Effector memory CD8-positive, alpha-beta T cell (primary cell): ENCODE measurements around the gene PRKN.

Source experiments
- ATAC-seq: fragments of 150-1000 bp; cut with Tn5 transposase; replicated peaks from 2 replicates; pipeline ENCODE4 v1.10.0; 2021; ENCODE audit warnings: mild to moderate bottlenecking, moderate library complexity
- DNase-seq, 3 experiments: peaks; one replicate each; pipeline ENCODE4 v3.0.0; 2021
- H3K27ac Mint-ChIP-seq, 2 donors: one replicate each; pipeline ENCODE4 v1.8.0; 2022; ENCODE audit warnings: mild to moderate bottlenecking in 2 of 2, mixed read lengths in 2 of 2, moderate library complexity in 2 of 2
- H3K27me3 Mint-ChIP-seq, 2 donors: one replicate each; pipeline ENCODE4 v1.8.0; 2022; ENCODE audit warnings: mixed read lengths in 2 of 2
- H3K36me3 Mint-ChIP-seq: one replicate; pipeline ENCODE4 v1.8.0; 2022; ENCODE audit warnings: mild to moderate bottlenecking, moderate library complexity, mixed read lengths; ENCODE audit not compliant: insufficient read depth
- H3K4me1 Mint-ChIP-seq, 2 donors: one replicate each; pipeline ENCODE4 v1.8.0; 2022; ENCODE audit warnings: low read depth in 2 of 2, mixed read lengths in 2 of 2
- H3K4me3 Mint-ChIP-seq, 2 donors: one replicate each; pipeline ENCODE4 v1.8.0; 2022; ENCODE audit warnings: mild to moderate bottlenecking in 2 of 2, mixed read lengths in 2 of 2, moderate library complexity in 2 of 2
- H3K9me3 Mint-ChIP-seq, 2 donors: one replicate each; pipeline ENCODE4 v1.8.0; 2022; ENCODE audit warnings: mixed read lengths in 2 of 2

Gene PRKN

DNA sequence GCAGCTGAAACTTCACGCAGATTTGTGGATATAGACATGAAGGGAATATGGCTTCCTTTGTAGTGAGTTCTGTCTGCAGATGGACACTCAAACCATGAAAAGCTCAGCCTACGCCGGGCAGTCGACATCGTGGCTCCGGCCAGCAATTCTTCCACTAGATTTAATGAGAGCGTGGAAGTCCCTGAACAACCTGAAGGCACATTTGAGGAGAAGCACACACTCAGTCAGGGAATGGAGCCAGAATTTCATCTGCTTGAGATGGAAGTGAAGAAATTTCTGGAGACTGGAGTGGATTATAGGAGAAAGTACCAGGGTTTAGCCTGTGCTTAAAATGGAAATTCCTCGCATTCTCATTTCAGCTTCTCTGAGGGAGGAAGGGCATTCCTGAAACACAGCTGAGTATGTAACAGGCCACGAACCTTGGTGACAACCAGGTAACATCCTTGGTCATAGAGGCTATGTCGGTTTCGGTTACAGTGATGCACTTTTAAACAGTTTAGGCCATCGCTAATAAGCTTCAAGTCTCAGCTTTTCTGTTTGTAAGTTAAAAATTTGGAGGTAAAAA lies 1373.2 kb downstream of the PRKN start:
- Mint-ChIP-seq H3K27me3 (peaks cover 0 to 4% of the 10 kb centered on the region in 2 donors), H3K9me3 (no peaks in the 10 kb centered on the region), H3K4me3 (no peak overlapping the region), H3K4me1 (peaks cover 0 to 6% of the 10 kb centered on the region in 2 donors), H3K27ac (no peak overlapping the region), H3K36me3 (no peaks in the 10 kb centered on the region)
- no peak for ATAC-seq
- no peak for DNase-seq

DNA sequence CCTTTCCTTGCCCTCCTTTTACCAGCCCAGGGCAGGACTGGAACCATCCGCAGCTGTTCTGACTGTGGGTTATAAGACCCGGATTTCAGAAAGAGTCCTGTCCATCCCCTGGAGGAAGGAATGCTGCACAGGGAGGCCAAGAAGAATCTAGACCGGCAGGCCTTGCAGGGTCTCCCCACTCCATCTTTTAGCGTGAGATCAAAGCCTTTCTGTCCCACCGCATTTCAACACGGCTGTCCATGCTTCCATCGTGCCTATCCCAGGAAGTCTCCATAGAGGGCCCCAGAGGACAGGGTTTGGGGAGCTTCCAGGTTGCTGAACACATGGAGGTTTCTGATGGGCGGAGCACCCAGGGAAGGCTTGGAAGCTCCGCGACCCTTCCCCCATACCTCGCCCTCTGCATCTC lies 1374.4 kb downstream of the PRKN start:
- H3K4me1 Mint-ChIP-seq = peaks cover 0 to 6% of the 10 kb centered on the region in 2 donors

DNA sequence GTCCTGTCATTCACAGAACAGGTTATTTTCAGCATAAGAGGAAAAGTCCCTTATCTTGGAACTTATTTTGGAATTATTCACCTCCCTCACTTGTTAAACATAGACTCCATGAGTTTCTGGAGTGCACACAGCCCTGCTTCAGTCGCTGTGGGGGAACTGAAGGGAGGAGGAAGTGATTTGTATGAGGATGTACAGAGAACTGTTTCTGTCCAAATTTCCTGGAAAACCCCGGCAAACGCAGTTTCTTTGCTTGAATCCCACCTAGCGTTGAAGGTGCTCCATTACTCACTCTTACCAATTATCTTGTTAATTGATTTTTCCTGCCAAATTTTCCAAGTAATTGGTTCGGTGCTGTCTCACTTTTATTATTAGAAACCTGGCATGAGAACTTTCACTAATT lies 1375.7 kb downstream of the PRKN start:
- peaks cover 0 to 3% of the 10 kb centered on the region in 2 donors for H3K4me1 Mint-ChIP-seq
- no peak overlapping the region for H3K27ac Mint-ChIP-seq
- DNase-seq (no peak), ATAC-seq (no peak)
- no peak overlapping the region for H3K4me3 Mint-ChIP-seq
- no peaks in the 10 kb centered on the region for H3K9me3 Mint-ChIP-seq
- H3K27me3 Mint-ChIP-seq = no peaks in the 10 kb centered on the region
- no peaks in the 10 kb centered on the region for H3K36me3 Mint-ChIP-seq

More for the DNA sequence above, 1374.4 kb downstream of the PRKN start:
- no peak for DNase-seq
- Mint-ChIP-seq H3K36me3 (no peaks in the 10 kb centered on the region), H3K9me3 (no peaks in the 10 kb centered on the region), H3K27me3 (no peaks in the 10 kb centered on the region), H3K27ac (peak overlapping the region in 1 of 2 donors; percentile 7), H3K4me3 (no peak overlapping the region)
- ATAC-seq = no peak

DNA sequence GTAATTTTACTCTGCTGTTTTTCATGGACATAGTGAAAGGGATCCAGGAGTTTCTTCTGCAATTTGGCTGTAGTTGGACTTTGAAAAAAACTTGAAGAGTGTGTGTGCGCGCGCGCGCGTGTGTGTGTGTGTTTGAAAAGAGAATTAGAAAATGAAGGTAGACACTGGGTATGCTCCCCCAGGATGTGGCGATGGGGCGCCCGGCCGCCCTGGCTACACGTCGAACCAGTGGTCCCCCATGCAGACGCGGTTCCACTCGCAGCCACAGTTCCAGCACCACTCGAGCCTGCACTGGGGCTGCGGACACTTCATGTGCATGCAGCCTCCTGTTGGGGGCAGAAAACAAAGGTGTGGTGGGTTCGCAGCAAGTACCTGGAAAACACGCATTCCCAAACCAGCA lies 1377.7 kb downstream of the PRKN start:
- no peak overlapping the region for H3K4me3 Mint-ChIP-seq
- no peaks in the 10 kb centered on the region for H3K27me3 Mint-ChIP-seq
- H3K9me3 Mint-ChIP-seq = no peaks in the 10 kb centered on the region
- no peak overlapping the region for H3K27ac Mint-ChIP-seq
- H3K36me3 Mint-ChIP-seq = no peaks in the 10 kb centered on the region
- ATAC-seq = no peak
- H3K4me1 Mint-ChIP-seq = no peaks in the 10 kb centered on the region
- DNase-seq = no peak

DNA sequence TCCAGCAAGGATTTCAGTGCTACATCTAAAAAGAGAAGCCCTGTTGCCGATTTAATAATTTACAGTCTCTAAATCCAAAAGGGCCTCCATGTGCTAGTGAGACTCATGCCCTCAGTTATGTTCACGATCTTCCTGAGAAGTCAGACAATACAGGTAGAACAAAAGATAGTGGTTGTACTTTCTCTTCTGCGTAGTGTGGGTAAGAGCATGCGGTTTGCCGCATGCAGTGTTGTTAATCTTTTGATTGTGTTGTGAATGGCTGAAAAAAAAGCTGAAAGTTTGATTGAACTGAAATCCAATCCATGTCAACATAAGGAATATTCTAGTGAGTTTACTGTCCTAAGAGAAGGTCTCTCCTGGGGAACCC lies 1379.0 kb downstream of the PRKN start:
- no peaks in the 10 kb centered on the region for H3K27me3 Mint-ChIP-seq
- no peak overlapping the region for H3K27ac Mint-ChIP-seq
- H3K4me1 Mint-ChIP-seq = no peaks in the 10 kb centered on the region
- no peak for ATAC-seq
- no peak overlapping the region for H3K4me3 Mint-ChIP-seq
- DNase-seq = no peak
- H3K36me3 Mint-ChIP-seq = no peaks in the 10 kb centered on the region
- H3K9me3 Mint-ChIP-seq = no peaks in the 10 kb centered on the region

DNA sequence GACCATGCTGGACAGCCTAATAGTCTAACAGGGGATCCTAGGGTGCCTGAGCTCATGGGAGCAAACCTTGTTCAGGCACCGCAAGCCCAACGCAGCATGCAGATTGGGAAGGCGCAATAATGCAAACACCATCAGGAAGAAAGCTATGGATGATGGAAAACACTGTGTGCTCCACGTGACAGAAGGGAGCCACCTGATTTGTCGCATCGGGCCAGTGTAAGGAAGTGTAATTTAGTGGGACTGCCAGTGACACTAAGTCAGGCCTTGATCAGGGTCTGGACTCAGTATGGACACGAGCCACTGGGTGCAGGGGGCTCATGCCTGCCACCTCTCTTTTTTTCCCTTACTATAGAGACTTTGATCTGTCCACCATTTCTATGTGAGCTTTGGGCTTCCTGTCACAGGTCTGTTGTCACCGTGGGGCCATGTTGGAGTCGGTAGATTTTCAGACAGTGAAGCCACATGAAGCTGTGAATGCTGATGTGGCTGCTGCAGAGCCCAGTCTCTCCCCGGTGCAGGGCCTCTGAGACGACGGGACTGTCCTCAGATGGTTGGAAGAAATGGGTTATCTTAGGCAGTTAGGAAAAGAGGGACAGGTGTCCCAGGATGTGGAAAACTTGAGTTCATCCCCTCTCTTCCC lies 1379.5 kb downstream of the PRKN start:
- Mint-ChIP-seq H3K27me3 (no peaks in the 10 kb centered on the region), H3K4me1 (no peaks in the 10 kb centered on the region), H3K27ac (no peak overlapping the region), H3K36me3 (no peaks in the 10 kb centered on the region), H3K9me3 (no peaks in the 10 kb centered on the region), H3K4me3 (no peak overlapping the region)
- ATAC-seq (no peak), DNase-seq (no peak)

DNA sequence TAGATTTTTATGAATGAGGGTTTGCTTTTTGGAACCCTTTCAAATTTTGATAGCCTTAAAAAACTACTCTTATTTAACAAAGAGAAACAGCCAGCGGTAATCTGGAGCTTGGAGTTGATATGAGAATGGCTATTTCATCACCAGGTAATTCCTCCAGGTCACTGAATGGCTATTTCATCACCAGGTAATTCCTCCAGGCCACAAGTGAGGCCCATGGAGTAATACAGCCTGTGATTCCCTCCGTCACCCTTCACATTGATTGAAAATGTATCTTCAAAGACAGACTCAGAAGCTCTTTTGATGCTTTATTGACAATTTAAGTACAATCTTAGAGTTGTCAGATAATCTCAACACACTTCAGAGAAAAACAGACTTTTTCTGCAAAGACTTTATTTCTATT lies 1380.4 kb downstream of the PRKN start:
- ATAC-seq = no peak
- no peak for DNase-seq
- H3K27me3 Mint-ChIP-seq = no peaks in the 10 kb centered on the region
- no peaks in the 10 kb centered on the region for H3K36me3 Mint-ChIP-seq
- no peak overlapping the region for H3K4me3 Mint-ChIP-seq
- no peak overlapping the region for H3K27ac Mint-ChIP-seq
- H3K4me1 Mint-ChIP-seq = no peaks in the 10 kb centered on the region
- no peaks in the 10 kb centered on the region for H3K9me3 Mint-ChIP-seq

DNA sequence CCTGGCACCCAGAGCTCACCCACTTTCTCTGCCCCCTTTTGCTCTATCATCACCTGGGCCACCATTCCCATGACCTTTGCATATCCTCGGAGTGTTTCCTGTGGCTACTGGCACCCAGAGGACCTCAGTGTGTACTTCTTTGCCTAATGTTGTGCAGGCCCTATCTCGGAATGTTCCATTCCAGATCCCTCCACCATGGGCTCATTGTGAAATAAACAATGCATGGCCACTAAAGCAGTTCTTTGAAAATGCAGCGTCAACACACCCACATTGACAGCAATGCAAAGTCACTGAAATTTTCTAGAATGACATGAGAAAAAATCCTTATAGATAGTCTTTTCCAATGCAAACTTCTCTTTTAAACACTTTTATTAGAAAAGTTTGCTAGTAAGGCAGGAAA lies 1380.8 kb downstream of the PRKN start:
- Mint-ChIP-seq H3K9me3 (no peaks in the 10 kb centered on the region), H3K4me3 (no peak overlapping the region), H3K27ac (no peak overlapping the region), H3K4me1 (no peaks in the 10 kb centered on the region), H3K36me3 (no peaks in the 10 kb centered on the region), H3K27me3 (peaks cover 0 to under 1% of the 10 kb centered on the region in 2 donors)
- ATAC-seq = no peak
- no peak for DNase-seq

DNA sequence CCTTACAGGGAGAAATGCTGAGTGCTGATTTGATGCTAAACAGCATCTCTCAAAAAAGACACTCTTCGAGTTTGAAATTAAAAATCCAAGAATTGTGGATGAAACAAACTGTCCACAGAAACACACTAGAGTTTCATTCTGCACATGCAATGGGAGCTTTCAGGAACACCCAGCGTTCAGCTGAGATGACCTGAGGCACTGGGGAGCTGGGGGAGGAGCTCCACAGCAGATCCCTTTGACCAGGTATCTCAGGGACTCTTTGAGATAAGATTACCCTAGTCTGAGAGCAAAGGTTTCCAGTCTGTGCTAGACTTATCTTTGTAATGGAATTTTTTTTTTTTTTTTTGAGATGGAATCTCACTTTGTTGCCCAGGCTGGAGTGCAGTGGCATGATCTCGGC lies 1382.9 kb downstream of the PRKN start:
- H3K36me3 Mint-ChIP-seq = no peaks in the 10 kb centered on the region
- no peak for ATAC-seq
- H3K27me3 Mint-ChIP-seq = peaks cover 0 to 8% of the 10 kb centered on the region in 2 donors
- no peak overlapping the region for H3K27ac Mint-ChIP-seq
- H3K4me1 Mint-ChIP-seq = no peaks in the 10 kb centered on the region
- no peak for DNase-seq
- no peaks in the 10 kb centered on the region for H3K9me3 Mint-ChIP-seq
- H3K4me3 Mint-ChIP-seq = no peak overlapping the region

DNA sequence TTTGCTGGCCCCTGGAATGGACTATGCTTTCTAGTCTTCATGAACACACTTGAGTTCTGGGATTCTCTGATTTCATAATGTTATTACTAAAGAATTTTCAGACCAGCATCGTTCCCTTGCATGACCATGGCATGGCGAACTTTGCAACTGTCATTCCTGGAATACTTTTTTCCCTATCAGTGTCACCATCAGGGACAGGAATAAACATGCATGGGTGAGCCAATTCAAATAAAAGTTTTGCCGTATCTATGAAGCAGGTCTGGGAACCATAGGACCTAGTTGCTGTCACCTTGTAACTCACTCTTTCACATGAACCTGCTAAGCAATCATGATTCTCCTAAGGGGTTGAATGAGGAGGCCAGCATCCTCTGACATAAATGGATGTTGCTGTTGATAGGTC lies 1385.5 kb downstream of the PRKN start:
- no peaks in the 10 kb centered on the region for H3K9me3 Mint-ChIP-seq
- H3K27me3 Mint-ChIP-seq = peaks cover 0 to 8% of the 10 kb centered on the region in 2 donors
- no peaks in the 10 kb centered on the region for H3K36me3 Mint-ChIP-seq
- H3K27ac Mint-ChIP-seq = no peak overlapping the region
- ATAC-seq (no peak), DNase-seq (no peak)
- H3K4me3 Mint-ChIP-seq = no peak overlapping the region
- no peaks in the 10 kb centered on the region for H3K4me1 Mint-ChIP-seq

DNA sequence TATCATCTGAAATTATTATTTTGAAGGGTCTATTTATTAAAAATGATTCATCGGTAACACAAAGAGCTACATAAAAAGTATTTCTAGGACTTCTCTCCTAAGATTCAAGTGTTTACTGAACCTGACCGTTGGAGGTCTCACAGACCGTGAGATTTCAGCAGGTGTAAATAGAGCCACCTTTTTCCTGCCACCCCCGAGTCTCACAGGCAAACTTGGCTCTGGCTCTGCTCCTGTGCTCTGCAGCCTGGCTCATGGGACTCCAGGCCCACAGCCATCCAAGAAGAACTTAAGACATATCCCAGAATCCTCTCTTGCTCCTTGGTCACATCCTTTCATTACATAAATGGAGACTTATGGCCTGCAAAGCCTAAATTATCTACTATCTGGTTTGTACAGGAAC lies 1385.9 kb downstream of the PRKN start:
- Mint-ChIP-seq H3K9me3 (no peaks in the 10 kb centered on the region), H3K27ac (no peak overlapping the region), H3K4me3 (no peak overlapping the region), H3K36me3 (no peaks in the 10 kb centered on the region), H3K27me3 (peaks cover 0 to 8% of the 10 kb centered on the region in 2 donors), H3K4me1 (no peaks in the 10 kb centered on the region)
- DNase-seq (no peak), ATAC-seq (no peak)

DNA sequence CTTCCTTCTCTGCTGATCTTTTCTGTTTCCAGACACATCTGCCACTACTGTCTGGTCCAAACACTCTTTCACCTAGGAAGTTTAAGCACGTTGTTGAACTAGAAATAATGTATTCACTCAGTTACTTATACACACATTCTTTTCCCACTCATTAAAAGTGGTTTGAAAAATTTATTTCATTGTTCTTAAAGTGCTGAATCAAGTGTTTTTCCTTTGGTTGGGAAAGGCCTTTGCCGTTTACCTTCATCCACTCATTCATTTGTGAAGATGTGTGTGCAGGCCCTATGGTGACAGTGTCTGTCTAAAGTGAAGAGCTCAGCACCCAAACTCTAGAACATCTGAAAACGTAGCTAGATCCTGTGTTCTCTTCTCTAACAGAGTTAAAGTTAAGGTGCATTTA lies 1389.6 kb downstream of the PRKN start:
- H3K9me3 Mint-ChIP-seq = no peaks in the 10 kb centered on the region
- H3K27ac Mint-ChIP-seq = no peak overlapping the region
- H3K4me3 Mint-ChIP-seq = no peak overlapping the region
- DNase-seq (no peak), ATAC-seq (no peak)
- H3K36me3 Mint-ChIP-seq = no peaks in the 10 kb centered on the region
- no peaks in the 10 kb centered on the region for H3K4me1 Mint-ChIP-seq
- H3K27me3 Mint-ChIP-seq = peaks cover 0 to 8% of the 10 kb centered on the region in 2 donors

DNA sequence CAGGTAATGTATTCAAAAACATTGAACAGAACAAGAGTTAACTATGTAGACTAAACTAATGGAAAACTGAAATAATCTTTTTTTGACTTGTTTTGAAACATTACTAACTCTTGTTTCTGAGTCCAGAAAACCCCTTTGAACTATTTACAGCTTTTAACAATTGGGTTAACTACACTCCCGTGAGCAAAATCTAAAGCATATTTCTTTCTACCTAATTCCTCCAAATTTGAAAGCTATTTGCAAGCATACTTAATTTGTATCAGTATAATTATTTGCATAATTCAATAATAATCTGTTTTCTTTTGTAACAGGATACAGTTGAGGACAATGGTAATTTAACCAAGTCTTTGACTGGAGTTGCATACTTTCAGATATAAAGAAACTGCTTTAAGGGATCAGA lies 1391.1 kb downstream of the PRKN start:
- peaks cover 0 to 5% of the 10 kb centered on the region in 2 donors for H3K27me3 Mint-ChIP-seq
- no peak for DNase-seq
- H3K4me1 Mint-ChIP-seq = no peaks in the 10 kb centered on the region
- no peak overlapping the region for H3K27ac Mint-ChIP-seq
- H3K9me3 Mint-ChIP-seq = no peaks in the 10 kb centered on the region
- no peaks in the 10 kb centered on the region for H3K36me3 Mint-ChIP-seq
- no peak overlapping the region for H3K4me3 Mint-ChIP-seq
- no peak for ATAC-seq

DNA sequence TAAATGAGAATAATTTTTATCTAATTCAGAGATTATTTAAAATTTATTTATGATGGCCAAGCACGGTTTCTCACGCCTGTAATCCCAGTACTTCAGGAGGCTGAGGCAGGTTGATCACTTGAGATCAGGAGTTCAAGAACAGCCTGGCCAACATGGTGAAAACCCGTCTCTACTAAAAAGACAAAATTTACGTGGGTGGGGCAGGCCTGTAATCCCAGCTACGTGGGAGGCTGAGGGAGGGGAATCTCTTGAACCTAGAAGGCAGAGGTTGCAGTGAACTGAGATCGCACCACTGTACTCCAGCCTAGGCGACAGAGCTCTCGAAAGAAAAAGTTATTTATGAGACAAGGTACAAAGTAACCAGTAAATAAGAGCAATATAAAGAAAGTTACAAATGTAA lies 1394.2 kb downstream of the PRKN start:
- Mint-ChIP-seq H3K9me3 (no peaks in the 10 kb centered on the region), H3K27ac (no peak overlapping the region), H3K27me3 (no peaks in the 10 kb centered on the region), H3K36me3 (no peaks in the 10 kb centered on the region), H3K4me3 (no peak overlapping the region), H3K4me1 (no peaks in the 10 kb centered on the region)
- ATAC-seq (no peak), DNase-seq (no peak)
